ENCODE measurements around the gene ZNF529.

The ZNF529 gene

GRCh38 chr19:36573895-36574720, 1.0 kb upstream of the ZNF529 start:
- TF ChIP-seq POU2F2 (IDR thresholded peaks at IDR 0.05; ENCODE audit: low read depth, low read length) = no peak
- no peak for TF ChIP-seq SPI1 (IDR thresholded peaks at IDR 0.05; ENCODE audit: low read depth, low read length)
- TF ChIP-seq TAF1 (IDR thresholded peaks at IDR 0.05; ENCODE audit: low read depth, low read length) = no peak
- TF ChIP-seq PAX5 (IDR thresholded peaks at IDR 0.05; ENCODE audit: insufficient read depth, low read length, severe bottlenecking) = no peak
- no peak for TF ChIP-seq POLR2A (IDR thresholded peaks at IDR 0.05; ENCODE audit: low read depth, low read length)
- no peak for TF ChIP-seq POLR2AphosphoS5 (IDR thresholded peaks at IDR 0.05; ENCODE audit: low read depth, low read length)
- peak; percentile 7 for DNase-seq (ENCODE audit: insufficient read length, low spot score)
- no peak for FAIRE-seq

- no peak for TF ChIP-seq PAX5 (IDR thresholded peaks at IDR 0.05; ENCODE audit: insufficient read depth, low read length, severe bottlenecking)
- no peak for FAIRE-seq
Observed at GRCh38 chr19:36572593-36573019, 486 bp downstream of the ZNF529 start.

GRCh38 chr19:36564391-36564790, 8.7 kb downstream of the ZNF529 start:
- no peak for DNase-seq (ENCODE audit: insufficient read length, low spot score)
- TF ChIP-seq SPI1 (IDR thresholded peaks at IDR 0.05; ENCODE audit: low read depth, low read length) (no peak), POLR2AphosphoS5 (IDR thresholded peaks at IDR 0.05; ENCODE audit: low read depth, low read length) (no peak), POU2F2 (IDR thresholded peaks at IDR 0.05; ENCODE audit: low read depth, low read length) (no peak), POLR2A (IDR thresholded peaks at IDR 0.05; ENCODE audit: low read depth, low read length) (no peak), PAX5 (IDR thresholded peaks at IDR 0.05; ENCODE audit: insufficient read depth, low read length, severe bottlenecking) (no peak), TAF1 (IDR thresholded peaks at IDR 0.05; ENCODE audit: low read depth, low read length) (no peak)
- FAIRE-seq = no peak

More at GRCh38 chr19:36572593-36573019, 486 bp downstream of the ZNF529 start:
- no peak for DNase-seq (ENCODE audit: insufficient read length, low spot score)

- TF ChIP-seq POLR2AphosphoS5 (IDR thresholded peaks at IDR 0.05; ENCODE audit: low read depth, low read length) (no peak), POLR2A (IDR thresholded peaks at IDR 0.05; ENCODE audit: low read depth, low read length) (no peak), SPI1 (IDR thresholded peaks at IDR 0.05; ENCODE audit: low read depth, low read length) (no peak), PAX5 (IDR thresholded peaks at IDR 0.05; ENCODE audit: insufficient read depth, low read length, severe bottlenecking) (no peak), POU2F2 (IDR thresholded peaks at IDR 0.05; ENCODE audit: low read depth, low read length) (no peak), TAF1 (IDR thresholded peaks at IDR 0.05; ENCODE audit: low read depth, low read length) (no peak)
- FAIRE-seq = no peak
- no peak for DNase-seq (ENCODE audit: insufficient read length, low spot score)
Observed at GRCh38 chr19:36547001-36547732, 25.9 kb downstream of the ZNF529 start.

GRCh38 chr19:36528921-36529518, 44.1 kb downstream of the ZNF529 start:
- FAIRE-seq (no peak), DNase-seq (ENCODE audit: insufficient read length, low spot score) (peak; percentile 22)
- TF ChIP-seq SPI1 (IDR thresholded peaks at IDR 0.05; ENCODE audit: low read depth, low read length) (no peak), PAX5 (IDR thresholded peaks at IDR 0.05; ENCODE audit: insufficient read depth, low read length, severe bottlenecking) (no peak), POU2F2 (IDR thresholded peaks at IDR 0.05; ENCODE audit: low read depth, low read length) (no peak), POLR2AphosphoS5 (IDR thresholded peaks at IDR 0.05; ENCODE audit: low read depth, low read length) (no peak), TAF1 (IDR thresholded peaks at IDR 0.05; ENCODE audit: low read depth, low read length) (no peak), POLR2A (IDR thresholded peaks at IDR 0.05; ENCODE audit: low read depth, low read length) (no peak)

GRCh38 chr19:36528194-36528920, 44.7 kb downstream of the ZNF529 start, which contains the start of gene ZNF260:
ZNF260 (minus strand) TSS chr19:36528271; CDS start chr19:36515238, 13,033 bp downstream.
- FAIRE-seq (peak; percentile 97), DNase-seq (ENCODE audit: insufficient read length, low spot score) (peak; percentile 80)
- TF ChIP-seq POLR2A (IDR thresholded peaks at IDR 0.05; ENCODE audit: low read depth, low read length) = peak; percentile 71
- TF ChIP-seq POU2F2 (IDR thresholded peaks at IDR 0.05; ENCODE audit: low read depth, low read length) = peak; percentile 29; the same call in 1 of the 2 replicates
- no peak for TF ChIP-seq SPI1 (IDR thresholded peaks at IDR 0.05; ENCODE audit: low read depth, low read length)
- peak; percentile 72; the same call in 1 of the 2 replicates for TF ChIP-seq TAF1 (IDR thresholded peaks at IDR 0.05; ENCODE audit: low read depth, low read length)
- TF ChIP-seq PAX5 (IDR thresholded peaks at IDR 0.05; ENCODE audit: insufficient read depth, low read length, severe bottlenecking) = no peak
- TF ChIP-seq POLR2AphosphoS5 (IDR thresholded peaks at IDR 0.05; ENCODE audit: low read depth, low read length) = peak; percentile 55

- FAIRE-seq (no peak), DNase-seq (ENCODE audit: insufficient read length, low spot score) (no peak)
- TF ChIP-seq POLR2A (IDR thresholded peaks at IDR 0.05; ENCODE audit: low read depth, low read length) (no peak), TAF1 (IDR thresholded peaks at IDR 0.05; ENCODE audit: low read depth, low read length) (no peak; the same call in 1 of the 2 replicates), PAX5 (IDR thresholded peaks at IDR 0.05; ENCODE audit: insufficient read depth, low read length, severe bottlenecking) (no peak), POLR2AphosphoS5 (IDR thresholded peaks at IDR 0.05; ENCODE audit: low read depth, low read length) (no peak), SPI1 (IDR thresholded peaks at IDR 0.05; ENCODE audit: low read depth, low read length) (no peak), POU2F2 (IDR thresholded peaks at IDR 0.05; ENCODE audit: low read depth, low read length) (no peak)
Observed at GRCh38 chr19:36527873-36528193, 45.3 kb downstream of the ZNF529 start.

GRCh38 chr19:36527341-36527740, 45.8 kb downstream of the ZNF529 start:
- no peak for DNase-seq (ENCODE audit: insufficient read length, low spot score)
- TF ChIP-seq POU2F2 (IDR thresholded peaks at IDR 0.05; ENCODE audit: low read depth, low read length) (no peak), POLR2A (IDR thresholded peaks at IDR 0.05; ENCODE audit: low read depth, low read length) (no peak), PAX5 (IDR thresholded peaks at IDR 0.05; ENCODE audit: insufficient read depth, low read length, severe bottlenecking) (no peak), TAF1 (IDR thresholded peaks at IDR 0.05; ENCODE audit: low read depth, low read length) (no peak), SPI1 (IDR thresholded peaks at IDR 0.05; ENCODE audit: low read depth, low read length) (no peak), POLR2AphosphoS5 (IDR thresholded peaks at IDR 0.05; ENCODE audit: low read depth, low read length) (no peak)
- no peak for FAIRE-seq
